OCI-LY1 (cell line): ENCODE data around the gene KRTAP1-3.

Experiments
- H2AFZ ChIP-seq: fragments of 200-600 bp; sonication (generic), shearing (Covaris generic); 2 replicates; pipeline ENCODE4 v1.6.0; 2014; ENCODE audit warnings: antibody characterized with exemption, mild to moderate bottlenecking, low read length
- H3F3A ChIP-seq: fragments of 200-600 bp; sonication (generic), shearing (Covaris generic); 2 replicates; pipeline ENCODE4 v1.6.0; 2014; ENCODE audit warnings: mild to moderate bottlenecking, antibody characterized with exemption, low read length, moderate library complexity; ENCODE audit not compliant: insufficient read depth
- H3K27ac ChIP-seq: fragments of 200-600 bp; sonication (generic); 2 replicates; pipeline ENCODE4 v1.5.1; 2014; ENCODE audit warnings: low read length, mixed run types, mild to moderate bottlenecking, low read depth; ENCODE audit not compliant: poor library complexity, severe bottlenecking
- H3K27me3 ChIP-seq: fragments of 200-600 bp; sonication (generic); 2 replicates; pipeline ENCODE4 v1.6.0; 2014; ENCODE audit warnings: antibody characterized with exemption, mild to moderate bottlenecking, low read length, moderate library complexity; ENCODE audit not compliant: insufficient read depth
- H3K36me3 ChIP-seq: fragments of 200-600 bp; sonication (generic); 2 replicates; pipeline ENCODE4 v1.6.1; 2014; ENCODE audit warnings: mild to moderate bottlenecking, antibody characterized with exemption, low read length, moderate library complexity, mixed read lengths; ENCODE audit not compliant: insufficient read depth
- H3K4me1 ChIP-seq: fragments of 200-600 bp; sonication (generic); 2 replicates; pipeline ENCODE4 v1.5.1; 2014; ENCODE audit warnings: mild to moderate bottlenecking, low read length, moderate library complexity; ENCODE audit not compliant: insufficient read depth, severe bottlenecking
- H3K4me2 ChIP-seq: fragments of 200-600 bp; sonication (generic), shearing (Covaris generic); 2 replicates; pipeline ENCODE4 v1.6.1; 2014; ENCODE audit warnings: low read length
- H3K4me3 ChIP-seq: fragments of 200-600 bp; sonication (generic); 2 replicates; pipeline ENCODE4 v1.5.1; 2014; ENCODE audit warnings: low read length, low read depth, mild to moderate bottlenecking, mixed read lengths; ENCODE audit not compliant: poor library complexity, severe bottlenecking
- H3K79me2 ChIP-seq: fragments of 200-600 bp; shearing (Covaris generic); 2 replicates; pipeline ENCODE4 v1.6.1; 2016; ENCODE audit warnings: mixed run types, low read length, mixed read lengths; ENCODE audit not compliant: insufficient read depth
- H3K9ac ChIP-seq: fragments of 200-600 bp; sonication (generic), shearing (Covaris generic); 2 replicates; pipeline ENCODE4 v1.6.1; 2014; ENCODE audit warnings: mild to moderate bottlenecking, low read length, mixed read lengths
- H3K9me2 ChIP-seq: fragments of 200-600 bp; sonication (generic), shearing (Covaris generic); 2 replicates; pipeline ENCODE4 v1.6.1; 2014; ENCODE audit warnings: low read depth, mild to moderate bottlenecking, low read length, mixed read lengths
- H3K9me3 ChIP-seq: fragments of 200-600 bp; shearing (Covaris generic); 2 replicates; pipeline ENCODE4 v1.6.1; 2014; ENCODE audit warnings: low read length, mixed read lengths
- H4K20me1 ChIP-seq: fragments of 200-600 bp; sonication (generic), shearing (Covaris generic); 2 replicates; pipeline ENCODE4 v1.6.0; 2016; ENCODE audit warnings: mild to moderate bottlenecking, low read length; ENCODE audit not compliant: insufficient read depth
- EZH2 ChIP-seq: fragments of 200-600 bp; sonication (generic), shearing (Covaris generic); IDR thresholded peaks from 2 replicates; pipeline ENCODE4 v1.8.0; 2017; ENCODE audit warnings: borderline replicate concordance, mixed run types, mild to moderate bottlenecking, antibody characterized with exemption, low read length, moderate library complexity, mixed read lengths
- TF ChIP-seq, protein P1 (sequence below): fragments of 200-600 bp; sonication (generic), shearing (Covaris generic); IDR thresholded peaks from 2 replicates; pipeline ENCODE4 v1.5.1; 2017; ENCODE audit warnings: mild to moderate bottlenecking, antibody characterized with exemption, low read length, moderate library complexity, mixed read lengths

The KRTAP1-3 gene

DNA sequence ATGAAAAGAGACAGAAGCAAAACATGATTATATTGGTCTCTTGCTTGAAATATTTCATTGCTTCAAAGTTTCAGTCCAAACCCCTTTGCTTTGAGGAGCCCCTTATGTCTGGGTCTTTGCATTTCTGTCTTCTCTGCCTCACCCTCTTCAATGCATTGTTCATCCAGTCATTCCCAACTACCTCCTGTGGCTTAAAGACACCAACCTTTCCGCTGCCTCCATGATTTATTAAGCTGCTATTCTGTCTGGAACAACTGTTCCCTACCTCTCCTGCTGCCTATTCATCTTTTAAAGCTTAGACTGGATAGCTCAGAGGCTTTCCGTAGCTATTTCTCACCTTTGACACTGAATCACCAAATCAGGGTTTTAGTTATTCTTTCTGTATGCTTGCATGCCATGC is 37.3 kb downstream of the KRTAP1-3 start:
- Histone ChIP-seq H3K27me3 (no peaks in the 10 kb centered on the region), H3K79me2 (no peaks in the 10 kb centered on the region), H3K9me3 (no peaks in the 10 kb centered on the region), H3K9ac (no peak overlapping the region), H3F3A (no peaks in the 10 kb centered on the region), H3K9me2 (no peaks in the 10 kb centered on the region), H3K4me2 (no peak overlapping the region), H3K36me3 (no peaks in the 10 kb centered on the region), H2AFZ (no peak overlapping the region), H3K4me1 (no peaks in the 10 kb centered on the region), H3K27ac (no peak overlapping the region), H4K20me1 (no peaks in the 10 kb centered on the region), H3K4me3 (no peak overlapping the region)
- TF ChIP-seq, protein P1, sequence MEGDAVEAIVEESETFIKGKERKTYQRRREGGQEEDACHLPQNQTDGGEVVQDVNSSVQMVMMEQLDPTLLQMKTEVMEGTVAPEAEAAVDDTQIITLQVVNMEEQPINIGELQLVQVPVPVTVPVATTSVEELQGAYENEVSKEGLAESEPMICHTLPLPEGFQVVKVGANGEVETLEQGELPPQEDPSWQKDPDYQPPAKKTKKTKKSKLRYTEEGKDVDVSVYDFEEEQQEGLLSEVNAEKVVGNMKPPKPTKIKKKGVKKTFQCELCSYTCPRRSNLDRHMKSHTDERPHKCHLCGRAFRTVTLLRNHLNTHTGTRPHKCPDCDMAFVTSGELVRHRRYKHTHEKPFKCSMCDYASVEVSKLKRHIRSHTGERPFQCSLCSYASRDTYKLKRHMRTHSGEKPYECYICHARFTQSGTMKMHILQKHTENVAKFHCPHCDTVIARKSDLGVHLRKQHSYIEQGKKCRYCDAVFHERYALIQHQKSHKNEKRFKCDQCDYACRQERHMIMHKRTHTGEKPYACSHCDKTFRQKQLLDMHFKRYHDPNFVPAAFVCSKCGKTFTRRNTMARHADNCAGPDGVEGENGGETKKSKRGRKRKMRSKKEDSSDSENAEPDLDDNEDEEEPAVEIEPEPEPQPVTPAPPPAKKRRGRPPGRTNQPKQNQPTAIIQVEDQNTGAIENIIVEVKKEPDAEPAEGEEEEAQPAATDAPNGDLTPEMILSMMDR, result no peak
- TF ChIP-seq EZH2, result no peak

GRCh38 chr17:40996829-40997228 is 37.8 kb downstream of the KRTAP1-3 start:
- Histone ChIP-seq H3F3A (no peaks in the 10 kb centered on the region), H3K9me2 (no peaks in the 10 kb centered on the region), H4K20me1 (no peaks in the 10 kb centered on the region), H3K4me3 (no peak overlapping the region), H3K9me3 (no peaks in the 10 kb centered on the region), H3K27me3 (no peaks in the 10 kb centered on the region), H3K27ac (no peak overlapping the region), H3K79me2 (no peaks in the 10 kb centered on the region), H3K4me2 (no peak overlapping the region), H3K36me3 (no peaks in the 10 kb centered on the region), H2AFZ (no peak overlapping the region), H3K4me1 (no peaks in the 10 kb centered on the region), H3K9ac (no peak overlapping the region)
- TF ChIP-seq EZH2, result no peak
- TF ChIP-seq, protein P1, result no peak

DNA sequence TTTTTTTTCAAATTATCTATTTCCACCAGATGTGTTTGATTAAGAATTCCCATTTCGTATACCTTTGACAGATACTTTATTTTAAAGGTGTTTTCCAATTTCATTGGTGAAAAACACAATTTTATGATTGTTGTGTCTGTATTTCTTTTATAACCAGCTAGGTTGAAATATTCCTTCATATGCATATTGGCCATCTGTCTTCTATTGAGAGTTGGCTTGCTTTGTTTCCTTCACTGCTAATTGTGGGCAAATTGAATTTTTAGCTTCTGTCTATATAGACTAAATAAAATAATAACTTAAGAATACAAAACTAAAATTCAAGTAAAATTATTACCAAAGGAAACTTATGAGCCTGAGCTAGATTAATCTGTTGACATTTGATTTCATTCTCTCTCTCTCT is 39.6 kb downstream of the KRTAP1-3 start:
- TF ChIP-seq, protein P1, result no peak
- TF ChIP-seq EZH2, result no peak
- Histone ChIP-seq H3F3A (no peaks in the 10 kb centered on the region), H4K20me1 (no peaks in the 10 kb centered on the region), H3K27me3 (no peaks in the 10 kb centered on the region), H3K79me2 (no peaks in the 10 kb centered on the region), H2AFZ (no peak overlapping the region), H3K9ac (no peak overlapping the region), H3K9me3 (no peaks in the 10 kb centered on the region), H3K4me1 (no peaks in the 10 kb centered on the region), H3K9me2 (no peaks in the 10 kb centered on the region), H3K36me3 (no peaks in the 10 kb centered on the region), H3K27ac (no peak overlapping the region), H3K4me2 (no peak overlapping the region), H3K4me3 (no peak overlapping the region)
